Lung (tissue), 12 donors: ENCODE results near the gene OBSCN. TPM values are rescaled to one million over a fixed set of nuclear protein-coding genes. Genes with fewer than 3 reads are reported as not detected.
A peak's percentile ranks its signal among the peaks of the same experiment; 100 is the strongest.

Source experiments
- ATAC-seq: fragments of 200-7000 bp; cut with Tn5 transposase; one replicate; pipeline ENCODE4 v1.9.1; 2020; ENCODE audit warnings: moderate number of reproducible peaks; ENCODE audit not compliant: insufficient read depth, low FRiP score
- DNase-seq, 3 donors: peaks; one replicate each; pipeline ENCODE4 v3.0.0-alpha.2; 2013 to 2017
- H3K27ac ChIP-seq, 2 donors: one replicate each; pipeline ENCODE4 v1.5.1; 2013; ENCODE audit warnings: mild to moderate bottlenecking in 2 of 2, moderate library complexity in 2 of 2, control low read depth in 1 of 2, inconsistent platforms in 1 of 2, low read depth in 1 of 2, low read length in 1 of 2
- H3K27me3 ChIP-seq, 3 donors: one replicate each; pipeline ENCODE4 v1.5.1; 2013; ENCODE audit warnings: low read length in 2 of 3; ENCODE audit not compliant: control insufficient read depth in 3 of 3, insufficient read depth in 3 of 3
- H3K36me3 ChIP-seq, 4 donors: one replicate each; pipeline ENCODE4 v1.5.1; 2013; ENCODE audit warnings: low read length in 4 of 4, mild to moderate bottlenecking in 1 of 4, moderate library complexity in 1 of 4; ENCODE audit not compliant: control insufficient read depth in 4 of 4, insufficient read depth in 4 of 4
- H3K4me1 ChIP-seq, 5 donors: one replicate each; pipeline ENCODE4 v1.5.1; 2013; ENCODE audit warnings: low read length in 5 of 5, mild to moderate bottlenecking in 2 of 5, moderate library complexity in 1 of 5; ENCODE audit not compliant: control insufficient read depth in 5 of 5, insufficient read depth in 5 of 5
- H3K4me3 ChIP-seq: one replicate; pipeline ENCODE4 v1.5.1; 2013; ENCODE audit warnings: mild to moderate bottlenecking, control low read depth, moderate library complexity
- H3K9ac ChIP-seq, 2 donors: one replicate each; pipeline ENCODE4 v1.5.1; 2013; ENCODE audit warnings: low read length in 2 of 2, control low read depth in 1 of 2; ENCODE audit not compliant: insufficient read depth in 1 of 2
- H3K9me3 ChIP-seq, 4 donors: one replicate each; pipeline ENCODE4 v1.5.1; 2013; ENCODE audit warnings: low read length in 3 of 4, mild to moderate bottlenecking in 1 of 4, moderate library complexity in 1 of 4; ENCODE audit not compliant: control insufficient read depth in 4 of 4, insufficient read depth in 3 of 4
- CTCF ChIP-seq: IDR thresholded peaks from 2 replicates; pipeline ENCODE4 v1.5.1; 2012; ENCODE audit warnings: mild to moderate bottlenecking; ENCODE audit errors: control extremely low read depth, extremely low read depth
- WGBS, 2 donors: extraction: QIAGEN DNeasy Blood & Tissue Kit; methylation state at CpG; one replicate each; pipeline ENCODE4 v1.1.7; 2013; 5-methylcytosine and 5-hydroxymethylcytosine counted together
- polyA plus RNA-seq, 2 donors: library from polyadenylated mRNA; stranded (reverse); fragments of 200-250 nt; gene quantifications; one replicate each; pipeline ENCODE4 v1.2.1, GENCODE V29; 2013
- total RNA-seq, 2 donors: library from RNA; depleted of rRNA in 1 of 2; stranded (reverse); fragments of >200 nt in 1 of 2; gene quantifications; one replicate each; pipeline ENCODE4 v1.2.1, GENCODE V29; 2014 to 2021
- donor health status: control.
- donor health status: control.
- donor health status: Bipolar disorder and iron deficiency.
- donor health status: healthy.
- donor health status: DM: yes; HTN: yes; CAD: no.

Gene OBSCN
- total and polyA plus RNA-seq, 4 donors, result 5.1 to 47.3 (median 25.4) TPM

GRCh38 chr1:228358764-228359612, 151.1 kb downstream of the OBSCN start:
- peaks cover 0 to 3% (median 0%) of the 10 kb centered on the region in 4 donors for H3K36me3 ChIP-seq
- no peaks in the 10 kb centered on the region for H3K9me3 ChIP-seq
- no peak overlapping the region for H3K4me3 ChIP-seq
- no peaks in the 10 kb centered on the region for H3K27me3 ChIP-seq
- peak overlapping the region in 1 of 2 donors; percentile 63 for H3K27ac ChIP-seq
- ATAC-seq (no peak), DNase-seq (no peak)
- H3K9ac ChIP-seq, result no peak overlapping the region
- 91 to 93% methylated on average over 19 of the region's 19 CpGs for WGBS, 2 donors
- TF ChIP-seq CTCF, result no peak
- no peaks in the 10 kb centered on the region for H3K4me1 ChIP-seq

GRCh38 chr1:228359613-228360532, 152.0 kb downstream of the OBSCN start:
- Histone ChIP-seq H3K27ac (peak overlapping the region in 1 of 2 donors; percentile 76), H3K27me3 (no peaks in the 10 kb centered on the region), H3K4me1 (no peaks in the 10 kb centered on the region), H3K9me3 (no peaks in the 10 kb centered on the region), H3K4me3 (no peak overlapping the region), H3K9ac (no peak overlapping the region), H3K36me3 (peaks cover 0 to 3% (median 0%) of the 10 kb centered on the region in 4 donors)
- 94% methylated on average over 42 to 45 of the region's 45 CpGs for WGBS, 2 donors
- TF ChIP-seq CTCF, result no peak
- ATAC-seq (no peak), DNase-seq (no peak)

GRCh38 chr1:228360533-228361313, 152.9 kb downstream of the OBSCN start:
- Histone ChIP-seq H3K9ac (no peak overlapping the region), H3K27me3 (no peaks in the 10 kb centered on the region), H3K27ac (peak overlapping the region in 1 of 2 donors; percentile 76), H3K4me1 (no peaks in the 10 kb centered on the region), H3K4me3 (no peak overlapping the region), H3K36me3 (peaks cover 0 to 3% (median 0%) of the 10 kb centered on the region in 4 donors), H3K9me3 (no peaks in the 10 kb centered on the region)
- no peak for TF ChIP-seq CTCF
- DNase-seq, result no peak
- WGBS, 2 donors, result 88 to 91% methylated on average over 19 of the region's 19 CpGs
- ATAC-seq, result no peak
